Activated CD4-positive, alpha-beta T cell treated with anti-CD3 and anti-CD28 coated beads for 1 hour (primary cell): ENCODE results near the gene SNX1.

ENCODE experiments used
- DNase-seq: peaks from one replicate; pipeline ENCODE4 v3.0.0-alpha.2; 2020

SNX1 gene

DNA sequence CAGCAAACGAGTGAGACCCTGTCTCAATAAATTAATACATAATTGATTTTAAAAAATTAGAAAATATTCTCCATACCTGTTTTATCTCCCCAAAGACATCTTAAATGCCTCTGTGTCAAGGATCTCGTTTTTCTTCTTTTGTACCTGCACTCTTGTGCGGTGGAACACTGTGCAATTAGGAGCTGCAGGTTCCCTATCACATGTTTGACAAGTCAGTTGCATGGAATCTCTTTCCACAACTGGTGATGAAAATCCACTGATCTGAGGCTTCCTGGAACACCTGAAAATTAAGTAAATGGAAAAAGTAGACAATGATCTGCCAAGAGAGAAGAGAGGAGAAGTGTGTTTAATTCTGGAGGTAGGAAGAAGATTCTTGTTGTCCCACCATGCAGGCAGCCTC, 52.8 kb downstream of the SNX1 start:
- DNase-seq, result no peak

DNA sequence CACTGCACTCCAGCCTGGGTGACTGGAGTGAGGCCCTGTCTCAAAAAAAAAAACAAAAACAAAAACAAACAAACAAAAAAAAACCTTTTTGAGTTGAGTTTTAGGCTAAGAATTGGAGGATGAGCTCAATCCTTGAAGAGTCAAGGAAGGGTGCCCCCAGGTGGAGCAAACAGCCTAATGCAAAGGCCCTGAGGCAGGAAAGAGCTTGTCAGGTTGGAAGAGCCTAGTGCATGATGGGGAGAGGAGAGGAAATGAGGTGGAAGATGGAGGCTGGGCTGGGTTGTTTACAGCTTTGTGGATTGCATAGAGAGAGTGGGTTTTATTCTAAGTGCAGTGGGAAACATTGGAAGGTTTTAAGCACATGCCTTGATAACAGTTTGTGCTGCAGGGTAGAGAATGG, 53.6 kb downstream of the SNX1 start:
- no peak for DNase-seq

DNA sequence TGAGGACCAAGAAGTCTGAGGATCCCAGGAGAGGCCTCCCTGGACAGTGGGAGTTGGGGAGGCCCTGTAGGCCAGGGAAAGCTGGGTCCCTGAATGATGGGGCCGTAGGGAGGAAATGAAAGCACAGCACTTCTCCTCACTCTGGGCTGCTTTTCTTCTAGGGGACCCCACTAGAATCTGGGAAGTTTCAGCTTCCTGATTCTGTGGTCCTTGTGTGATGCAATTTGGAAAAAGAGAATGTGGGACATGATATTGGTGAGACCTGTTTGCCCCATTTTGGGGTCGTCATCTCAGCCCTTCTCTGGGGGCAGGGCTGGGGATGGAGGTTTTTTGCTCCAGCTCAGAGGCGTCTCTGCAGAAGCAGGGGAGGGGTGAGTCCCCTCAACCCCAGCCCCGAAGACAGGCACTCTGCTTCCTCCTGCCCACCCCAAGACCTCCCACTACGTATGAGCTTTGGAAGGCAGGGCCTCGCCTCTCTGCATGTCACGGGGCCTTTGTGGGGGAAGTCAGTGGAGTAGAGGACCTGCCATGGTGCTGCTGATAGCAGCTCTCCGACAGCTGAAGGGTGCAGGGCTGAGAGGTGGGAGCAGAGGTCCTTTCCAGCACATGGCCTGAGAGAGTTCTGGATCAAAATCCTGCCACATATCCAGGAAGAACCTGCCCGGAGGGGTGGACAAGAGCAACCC, 54.3 kb downstream of the SNX1 start:
- no peak for DNase-seq

DNA sequence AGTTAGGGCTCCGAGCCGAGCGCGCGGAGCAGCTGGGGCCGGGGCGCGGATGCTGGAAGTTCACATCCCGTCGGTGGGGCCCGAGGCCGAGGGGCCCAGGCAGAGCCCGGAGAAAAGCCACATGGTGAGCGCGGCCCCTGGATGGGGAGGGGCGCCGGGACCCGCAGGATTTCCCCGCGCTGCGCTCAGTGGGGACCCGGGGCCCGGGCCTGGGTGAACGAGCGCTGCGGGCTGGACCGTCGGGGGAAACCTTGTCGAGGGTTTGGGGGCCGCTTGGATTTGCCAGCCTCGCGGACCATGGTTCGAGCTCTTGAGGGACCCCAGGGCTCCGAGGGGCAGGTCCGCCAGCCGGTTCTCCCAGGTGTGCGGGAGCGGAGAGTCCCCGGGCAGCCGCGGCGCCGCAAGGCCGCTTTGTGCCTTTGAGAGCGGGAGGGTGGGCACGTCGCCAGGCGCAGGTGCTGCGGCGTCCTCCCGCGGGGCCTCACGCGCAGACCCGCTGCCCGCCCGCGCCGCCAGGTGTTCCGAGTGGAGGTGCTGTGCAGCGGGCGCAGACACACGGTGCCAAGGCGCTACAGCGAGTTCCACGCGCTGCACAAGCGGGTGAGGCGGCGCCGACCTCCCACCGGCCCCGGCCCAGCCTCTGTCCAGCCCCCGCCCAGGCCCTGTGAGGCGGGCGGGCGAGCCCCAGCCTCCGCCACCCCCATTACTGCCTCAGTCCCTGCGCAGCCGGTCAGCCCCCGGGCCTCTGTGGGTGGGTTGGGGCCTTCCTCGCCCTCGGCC, 56.1 kb downstream of the SNX1 start, which contains the start of gene SNX22:
SNX22 (plus strand) TSS at position 5 of the 780 bp plus-strand sequence; CDS start at position 50, 45 bp downstream.
- DNase-seq, result no peak

DNA sequence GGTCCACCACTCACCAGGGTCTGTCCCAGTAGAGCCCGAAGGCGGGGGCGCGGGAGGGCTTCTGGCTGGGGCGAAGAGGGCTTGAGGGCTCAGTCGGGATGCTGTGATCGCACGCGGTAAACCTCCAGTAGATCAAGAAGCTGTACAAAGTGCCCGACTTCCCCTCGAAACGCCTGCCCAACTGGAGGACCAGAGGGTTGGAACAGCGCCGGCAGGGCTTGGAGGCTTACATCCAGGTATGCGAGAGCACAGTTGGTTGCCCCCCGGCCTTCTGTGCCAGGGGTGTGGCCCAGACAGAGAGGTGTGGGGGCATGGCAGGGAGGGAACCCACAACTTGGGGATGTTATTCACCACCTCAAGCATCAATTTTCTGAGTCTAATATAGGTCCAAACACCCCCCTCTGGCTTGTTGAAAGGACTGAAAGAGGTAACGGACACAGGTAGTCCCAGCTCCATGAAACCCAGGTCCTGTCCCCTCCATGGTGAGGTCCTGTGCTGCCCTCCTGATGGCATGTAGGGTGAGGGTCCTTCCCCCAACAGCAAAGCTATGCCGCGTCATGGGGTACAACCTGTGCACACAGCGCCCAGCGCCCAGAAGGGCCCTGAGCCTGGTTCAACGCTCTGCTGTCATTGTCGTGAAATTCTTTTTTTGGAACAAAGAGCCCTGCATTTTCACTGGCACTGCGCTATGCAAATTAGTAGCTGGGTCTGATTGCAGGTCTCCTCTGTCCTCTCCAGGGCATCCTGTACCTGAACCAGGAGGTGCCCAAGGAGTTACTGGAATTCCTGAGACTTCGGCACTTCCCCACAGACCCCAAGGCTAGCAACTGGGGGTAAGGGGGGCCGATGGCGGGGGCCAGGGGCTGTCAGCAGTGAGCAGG, 57.0 kb downstream of the SNX1 start:
- no peak for DNase-seq

GRCh38 chr15:64153480-64154367, 57.9 kb downstream of the SNX1 start:
- peak; percentile 86 for DNase-seq

DNA sequence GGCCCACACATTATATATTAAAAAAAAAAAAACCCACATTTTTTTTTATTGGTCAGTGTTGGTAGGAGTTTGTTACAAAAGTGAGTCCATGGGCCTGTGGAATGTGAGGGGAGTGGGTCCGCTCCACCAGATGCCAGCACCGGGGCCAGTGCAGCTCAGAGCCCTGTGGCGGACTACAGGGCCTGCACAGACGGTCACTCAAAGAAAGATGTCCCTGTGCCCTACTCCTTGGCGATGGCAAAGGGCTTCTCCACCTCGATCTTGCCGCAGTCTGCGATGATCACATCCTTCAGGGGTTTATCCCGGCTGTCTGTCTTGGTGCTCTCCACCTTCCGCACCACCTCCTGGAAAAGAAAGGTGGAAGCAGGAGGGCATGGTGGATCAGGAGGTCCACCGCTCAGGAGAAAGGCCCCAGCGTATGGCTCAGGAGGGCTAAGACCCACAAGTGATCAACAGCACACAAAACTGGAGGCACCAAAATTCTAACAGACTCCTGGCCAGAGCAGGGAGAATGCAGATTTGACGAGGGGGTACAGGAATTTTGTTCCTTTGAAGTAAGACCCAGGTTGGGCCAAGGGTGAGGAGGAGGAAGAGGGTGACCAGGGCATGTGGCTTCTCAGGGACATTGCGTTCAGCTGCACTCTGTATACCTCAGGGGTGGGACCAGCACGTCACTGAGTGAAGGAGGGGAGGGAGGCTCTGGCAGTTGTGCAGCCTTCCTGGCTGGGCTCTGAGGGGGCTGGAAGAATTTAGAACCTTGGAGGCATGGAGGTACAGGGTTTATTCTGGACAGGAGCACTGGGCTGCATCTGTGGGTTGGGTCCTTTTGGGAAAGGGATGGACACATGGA, 60.2 kb downstream of the SNX1 start:
- DNase-seq, result no peak

DNA sequence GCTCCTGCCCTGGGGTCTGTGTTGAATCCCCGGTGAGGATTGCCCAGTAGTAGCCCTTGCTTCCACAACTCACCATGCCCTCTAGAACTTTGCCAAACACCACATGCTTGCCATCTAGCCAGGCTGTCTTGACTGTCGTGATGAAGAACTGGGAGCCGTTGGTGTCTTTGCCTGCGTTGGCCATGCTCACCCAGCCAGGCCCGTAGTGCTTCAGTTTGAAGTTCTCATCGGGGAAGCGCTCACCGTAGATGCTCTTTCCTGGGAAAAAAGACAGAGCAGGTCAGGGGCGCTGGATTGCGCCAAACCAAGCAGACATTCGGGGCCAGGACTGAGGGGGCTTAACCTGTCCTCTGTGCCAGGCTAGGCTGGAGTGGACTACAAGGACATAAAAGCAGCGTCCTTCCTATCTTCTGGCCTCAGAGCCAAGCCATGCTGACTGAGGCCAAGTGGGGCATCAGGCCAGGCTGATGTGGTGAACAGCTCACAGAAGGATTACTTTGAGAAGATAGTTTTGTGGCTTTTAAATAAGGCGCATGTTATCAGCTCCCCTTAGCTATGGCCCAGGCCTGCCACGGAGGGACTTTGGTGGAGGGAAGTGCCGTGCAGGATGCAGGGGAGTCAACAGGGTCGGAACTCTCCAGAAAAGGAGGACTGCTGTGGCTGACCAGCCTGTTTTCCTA, 61.0 kb downstream of the SNX1 start:
- DNase-seq, result no peak

GRCh38 chr15:64157599-64158125, 61.9 kb downstream of the SNX1 start:
- DNase-seq, result no peak

DNA sequence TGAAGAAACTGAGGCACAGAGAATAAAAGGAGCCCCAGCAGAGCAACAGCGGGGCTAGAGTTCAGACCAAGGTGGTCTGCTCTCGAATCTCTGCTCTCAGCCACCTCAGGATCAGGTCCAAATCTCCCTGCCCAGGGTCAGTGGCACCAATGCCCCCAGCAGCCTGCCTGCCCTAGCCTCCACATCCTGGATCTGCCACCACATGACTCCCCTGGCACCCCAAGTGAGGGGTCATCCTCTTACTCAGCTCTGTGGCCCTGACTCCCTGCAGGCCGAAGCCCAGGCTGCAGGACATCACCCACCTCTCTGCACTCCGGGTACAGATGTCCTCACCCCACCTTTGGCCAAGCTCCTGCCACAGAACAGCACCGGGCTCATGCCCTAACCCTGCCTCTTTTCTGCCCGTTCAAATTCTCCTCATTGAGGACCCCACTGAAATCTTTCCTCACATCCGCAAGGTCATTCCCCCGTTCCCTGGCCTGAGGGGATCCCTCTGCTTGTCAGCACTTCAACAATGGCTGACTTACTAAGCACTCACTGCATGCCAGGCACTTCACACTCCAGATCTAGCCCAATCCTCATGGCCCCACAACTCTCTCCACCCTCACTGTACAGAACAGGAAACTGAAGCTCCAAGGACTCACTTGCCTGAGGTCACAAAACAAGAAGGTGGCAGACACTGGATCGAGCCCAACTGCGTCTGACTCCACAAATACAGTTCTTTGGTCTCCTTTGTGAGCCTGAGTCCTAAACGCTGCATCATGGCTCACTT, 62.8 kb downstream of the SNX1 start:
- no peak for DNase-seq

DNA sequence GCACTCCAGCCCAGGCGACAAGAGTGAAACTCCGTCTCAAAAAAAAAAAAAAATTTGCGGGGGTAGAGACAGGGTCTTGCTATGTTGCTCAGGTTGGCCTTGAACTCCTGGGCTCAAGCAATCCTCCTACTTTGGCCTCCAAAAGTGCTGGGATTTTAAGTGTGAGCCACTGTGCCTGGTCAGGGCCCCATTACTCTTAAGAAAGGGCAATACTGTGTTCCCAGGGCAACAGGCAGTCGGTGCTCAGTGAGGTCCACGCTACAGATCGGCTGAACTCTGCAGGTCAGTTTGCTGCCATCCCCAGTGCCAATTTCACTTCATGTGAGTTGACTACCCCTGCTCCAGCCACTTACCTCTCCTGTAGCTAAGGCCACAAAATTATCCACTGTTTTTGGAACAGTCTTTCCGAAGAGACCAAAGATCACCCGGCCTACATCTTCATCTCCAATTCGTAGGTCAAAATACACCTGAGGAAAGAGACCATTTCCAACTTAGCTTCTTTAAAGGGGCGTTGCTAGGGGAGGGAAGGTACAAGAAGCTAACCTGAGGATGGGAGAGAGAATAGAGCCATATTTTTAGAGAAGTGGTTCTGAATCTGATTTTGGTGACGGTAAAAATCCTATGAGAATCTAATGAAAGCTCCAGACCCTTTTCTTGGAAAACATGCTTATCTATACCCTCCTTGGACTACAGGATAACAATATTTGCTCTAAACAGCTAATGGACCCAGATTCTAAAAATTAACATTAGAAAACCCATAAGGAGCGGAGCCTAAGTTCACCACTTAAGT, 66.1 kb downstream of the SNX1 start:
- DNase-seq, result no peak

GRCh38 chr15:64162478-64162868, 66.7 kb downstream of the SNX1 start:
- DNase-seq, result no peak

- DNase-seq, result peak; percentile 95
Observed at GRCh38 chr15:64162869-64163658, 67.3 kb downstream of the SNX1 start, which contains the start of gene PPIB. Gene PPIB (minus strand): TSS chr15:64163022. CDS start chr15:64162986, 36 bp downstream.

GRCh38 chr15:64163659-64164362, 68.0 kb downstream of the SNX1 start:
- no peak for DNase-seq

GRCh38 chr15:64164436-64164835, 68.7 kb downstream of the SNX1 start:
- DNase-seq, result no peak

GRCh38 chr15:64166102-64166890, 70.5 kb downstream of the SNX1 start:
- DNase-seq, result no peak
